ENCODE measurements around the gene ALDH2. TPM values are rescaled to one million over a fixed set of nuclear protein-coding genes. Genes with fewer than 3 reads are reported as not detected.
"Not testable (repeated sequence)": the region's sequence is repeated elsewhere in the genome, so short reads cannot be mapped to it uniquely, and the experiment has no call there.

Gene ALDH2
- total RNA-seq, 2 experiments from 2014 or later = 0.25 to 1.3 TPM

DNA sequence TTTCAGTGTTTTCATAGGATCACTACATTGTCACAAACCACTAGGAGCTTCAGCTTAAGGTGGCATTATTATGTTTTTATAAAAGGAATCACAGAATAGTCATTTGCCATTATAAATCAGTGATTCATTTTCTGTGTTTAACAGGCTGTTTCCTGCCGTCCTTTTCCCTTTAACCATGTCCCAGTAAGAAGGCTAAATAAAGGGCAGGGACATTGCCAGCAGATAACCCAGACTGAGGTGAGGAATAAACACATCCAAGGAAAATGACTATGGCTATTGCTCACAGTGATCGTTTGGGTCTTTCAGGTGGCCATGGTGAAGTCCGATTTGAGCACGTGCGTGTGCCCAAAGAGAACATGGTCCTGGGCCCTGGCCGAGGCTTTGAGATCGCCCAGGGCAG lies 17.9 kb upstream of the ALDH2 start:
- DNase-seq = no peak
- Mint-ChIP-seq H3K27me3 (no peaks in the 10 kb centered on the region), H3K27ac (no peak overlapping the region), H3K36me3 (ENCODE audit: low read depth) (peaks cover 18% of the 10 kb centered on the region), H3K4me3 (no peak overlapping the region), H3K9me3 (no peaks in the 10 kb centered on the region), H3K4me1 (no peaks in the 10 kb centered on the region)
- CTCF ChIA-PET = no interaction called here
- POLR2A ChIA-PET = interaction anchor here (0.7 kb wide), 1 partner anchor 93 kb away, joined by 3 read pairs; the partner anchor contains the start of gene MAPKAPK5

- ChIA-PET POLR2A (no interaction called here), CTCF (no interaction called here)
- Mint-ChIP-seq H3K27ac (no peak overlapping the region), H3K9me3 (no peaks in the 10 kb centered on the region), H3K36me3 (ENCODE audit: low read depth) (peaks cover 18% of the 10 kb centered on the region), H3K4me3 (no peak overlapping the region), H3K27me3 (no peaks in the 10 kb centered on the region), H3K4me1 (no peaks in the 10 kb centered on the region)
- DNase-seq = no peak
These were observed 17.3 kb upstream of the ALDH2 start for GRCh38 chr12:111749391-111749790.

GRCh38 chr12:111753144-111753881 lies 13.4 kb upstream of the ALDH2 start:
- H3K4me1 Mint-ChIP-seq = peaks cover 12% of the 10 kb centered on the region
- no peak for DNase-seq
- H3K36me3 Mint-ChIP-seq (ENCODE audit: low read depth) = peaks cover 4% of the 10 kb centered on the region
- ChIA-PET POLR2A (no interaction called here), CTCF (interaction anchor here (0.5 to 2.5 kb wide), 4 partner anchors 59 to 322 kb away, joined by 3 to 18 read pairs (median 4); no protein-coding TSS in a partner anchor)
- H3K4me3 Mint-ChIP-seq = no peak overlapping the region
- H3K27ac Mint-ChIP-seq = no peak overlapping the region
- H3K9me3 Mint-ChIP-seq = no peaks in the 10 kb centered on the region
- no peaks in the 10 kb centered on the region for H3K27me3 Mint-ChIP-seq

GRCh38 chr12:111754671-111755070 lies 12.1 kb upstream of the ALDH2 start:
- H3K27ac Mint-ChIP-seq = no peak overlapping the region
- peaks cover 12% of the 10 kb centered on the region for H3K4me1 Mint-ChIP-seq
- no peak overlapping the region for H3K4me3 Mint-ChIP-seq
- no peaks in the 10 kb centered on the region for H3K9me3 Mint-ChIP-seq
- no peaks in the 10 kb centered on the region for H3K36me3 Mint-ChIP-seq (ENCODE audit: low read depth)
- DNase-seq = no peak
- peaks cover 1% of the 10 kb centered on the region for H3K27me3 Mint-ChIP-seq
- ChIA-PET POLR2A (interaction anchor here (0.7 to 1.2 kb wide), 2 partner anchors 69 to 485 kb away, joined by 3 to 4 read pairs; partner anchors contain the start of genes ACAD10 and BRAP), CTCF (interaction anchor here (0.9 to 2.5 kb wide), 2 partner anchors 58 to 60 kb away, joined by 5 to 18 read pairs; no protein-coding TSS in a partner anchor)

GRCh38 chr12:111756196-111756595 lies 10.5 kb upstream of the ALDH2 start:
- POLR2A ChIA-PET = no interaction called here
- Mint-ChIP-seq H3K4me3 (no peak overlapping the region), H3K36me3 (ENCODE audit: low read depth) (no peaks in the 10 kb centered on the region), H3K27me3 (peaks cover 5% of the 10 kb centered on the region), H3K27ac (no peak overlapping the region), H3K4me1 (peaks cover 12% of the 10 kb centered on the region), H3K9me3 (no peaks in the 10 kb centered on the region)
- CTCF ChIA-PET = no interaction called here
- DNase-seq = no peak

DNA sequence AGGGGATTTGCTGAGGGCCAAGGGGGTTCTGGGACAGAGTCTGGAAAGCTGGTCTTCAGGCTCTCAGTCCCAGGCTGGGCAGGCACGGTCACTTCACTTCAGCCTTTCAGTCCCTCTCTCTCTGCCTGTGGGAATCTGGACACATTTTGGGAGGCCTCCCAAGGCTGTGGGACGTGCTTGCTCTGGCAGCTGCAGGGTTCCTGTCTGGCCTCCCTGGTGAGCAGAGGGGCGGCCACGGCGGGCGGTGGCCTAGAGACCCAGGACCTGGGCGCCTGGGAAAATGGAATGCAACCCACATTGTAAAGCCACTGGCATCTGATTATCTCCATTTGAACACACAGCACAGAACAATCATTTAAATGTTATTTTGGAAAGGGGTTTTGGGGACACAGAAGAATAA lies 10.1 kb upstream of the ALDH2 start:
- peaks cover 5% of the 10 kb centered on the region for H3K27me3 Mint-ChIP-seq
- CTCF ChIA-PET = interaction anchor here (0.9 kb wide), 1 partner anchor 56 kb away, joined by 3 read pairs; no protein-coding TSS in a partner anchor
- H3K27ac Mint-ChIP-seq = no peak overlapping the region
- no peak overlapping the region for H3K4me3 Mint-ChIP-seq
- no peak for DNase-seq
- no peaks in the 10 kb centered on the region for H3K36me3 Mint-ChIP-seq (ENCODE audit: low read depth)
- no peaks in the 10 kb centered on the region for H3K9me3 Mint-ChIP-seq
- peaks cover 12% of the 10 kb centered on the region for H3K4me1 Mint-ChIP-seq
- POLR2A ChIA-PET = interaction anchor here (1.4 kb wide), 1 partner anchor 10 kb away, joined by 3 read pairs; no protein-coding TSS in a partner anchor

DNA sequence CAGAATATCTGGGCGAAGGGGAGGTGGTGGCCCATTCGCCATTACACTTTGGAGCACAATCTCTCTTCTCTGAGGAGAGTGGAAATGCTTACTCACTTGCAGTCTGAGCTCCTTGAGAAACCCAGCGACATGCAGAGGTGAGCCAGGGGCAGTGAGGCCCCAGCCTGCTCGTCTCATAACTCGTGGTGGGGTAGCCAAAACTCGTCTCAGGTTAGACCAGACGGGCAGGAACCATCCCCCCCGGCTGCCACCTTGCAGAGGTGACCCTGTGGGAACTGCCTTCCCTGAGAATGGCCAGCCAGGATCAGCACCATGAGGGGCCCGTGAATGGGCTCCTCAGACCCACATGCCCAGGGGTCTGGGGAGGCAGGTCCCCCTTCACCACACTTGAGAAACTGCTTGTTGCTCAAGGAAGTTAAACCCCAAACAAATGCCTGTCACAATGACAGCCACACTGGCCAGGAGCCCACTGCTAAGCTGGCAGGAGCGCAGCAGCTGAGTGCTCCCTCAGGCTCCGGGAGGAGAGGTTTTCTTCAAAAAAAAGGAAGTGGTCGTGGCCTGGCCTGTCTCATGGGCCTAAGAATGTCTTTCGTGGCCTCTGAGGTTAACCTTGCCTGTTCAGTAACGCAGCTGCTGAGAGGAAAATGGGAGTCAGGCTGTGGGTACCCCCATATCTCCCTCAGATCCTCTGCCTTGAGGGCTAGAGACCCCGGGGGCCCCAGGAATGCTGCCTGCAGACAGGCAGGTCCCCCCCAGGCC lies 9.2 kb upstream of the ALDH2 start:
- no peaks in the 10 kb centered on the region for H3K9me3 Mint-ChIP-seq
- H3K4me1 Mint-ChIP-seq = peaks cover 12% of the 10 kb centered on the region
- CTCF ChIA-PET = interaction anchor here (0.9 kb wide), 1 partner anchor 55 kb away, joined by 3 read pairs; no protein-coding TSS in a partner anchor
- H3K27ac Mint-ChIP-seq = no peak overlapping the region
- H3K27me3 Mint-ChIP-seq = peaks cover 10% of the 10 kb centered on the region
- no peaks in the 10 kb centered on the region for H3K36me3 Mint-ChIP-seq (ENCODE audit: low read depth)
- POLR2A ChIA-PET = interaction anchor here (1.4 kb wide), 1 partner anchor 11 kb away, joined by 3 read pairs; no protein-coding TSS in a partner anchor
- no peak for DNase-seq
- H3K4me3 Mint-ChIP-seq = no peak overlapping the region

DNA sequence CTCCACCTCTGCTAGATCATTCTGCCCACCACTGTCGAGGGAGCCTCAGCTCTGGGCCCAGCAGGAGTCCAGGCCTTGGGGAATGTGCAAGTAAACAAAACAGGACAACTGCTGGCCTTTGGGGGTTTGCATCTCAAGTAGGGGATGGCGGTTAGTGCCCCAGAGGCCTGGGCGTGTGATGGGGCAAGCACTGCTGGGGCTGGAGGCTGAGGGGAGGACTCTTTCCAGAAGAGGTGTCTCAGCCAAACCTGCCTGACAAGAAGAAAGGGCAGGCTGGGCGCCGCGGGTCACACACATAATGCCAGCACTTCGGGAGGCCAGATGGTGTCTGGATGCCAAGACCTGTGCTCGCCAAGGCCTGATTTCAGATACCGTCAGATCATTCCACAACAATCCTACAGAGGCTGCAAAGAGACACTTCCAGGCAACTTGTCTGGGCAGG lies 8.6 kb upstream of the ALDH2 start:
- H3K4me3 Mint-ChIP-seq = no peak overlapping the region
- peaks cover 16% of the 10 kb centered on the region for H3K27me3 Mint-ChIP-seq
- POLR2A ChIA-PET = interaction anchor here (1.4 kb wide), 1 partner anchor 12 kb away, joined by 3 read pairs; no protein-coding TSS in a partner anchor
- no peaks in the 10 kb centered on the region for H3K9me3 Mint-ChIP-seq
- DNase-seq = no peak
- CTCF ChIA-PET = no interaction called here
- peaks cover 12% of the 10 kb centered on the region for H3K4me1 Mint-ChIP-seq
- H3K27ac Mint-ChIP-seq = no peak overlapping the region
- H3K36me3 Mint-ChIP-seq (ENCODE audit: low read depth) = no peaks in the 10 kb centered on the region

DNA sequence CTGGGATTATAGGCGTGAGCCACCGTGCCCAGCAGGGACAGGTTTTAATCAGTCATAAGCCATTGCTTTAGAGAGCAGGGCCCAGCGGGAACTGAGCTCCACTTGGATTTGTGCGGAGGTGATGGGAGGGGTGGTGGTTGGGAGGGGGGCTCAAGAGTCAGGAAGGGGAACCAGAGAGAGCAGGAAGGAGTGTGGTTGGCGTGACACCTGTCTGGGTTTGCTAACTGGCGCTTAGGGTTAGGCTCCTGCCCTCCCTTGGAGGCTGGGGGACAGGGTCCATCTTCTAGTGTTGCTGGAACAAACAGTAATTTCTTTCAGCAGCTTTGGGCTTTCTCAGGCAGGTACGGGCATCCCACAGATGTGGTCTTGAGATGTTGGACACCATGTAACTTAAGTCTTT lies 7.5 kb upstream of the ALDH2 start:
- Mint-ChIP-seq H3K27ac (no peak overlapping the region), H3K4me1 (peaks cover 13% of the 10 kb centered on the region), H3K4me3 (no peak overlapping the region), H3K9me3 (no peaks in the 10 kb centered on the region), H3K27me3 (peaks cover 22% of the 10 kb centered on the region), H3K36me3 (ENCODE audit: low read depth) (no peaks in the 10 kb centered on the region)
- ChIA-PET CTCF (no interaction called here), POLR2A (no interaction called here)
- DNase-seq = no peak

- CTCF ChIA-PET = no interaction called here
- Mint-ChIP-seq H3K9me3 (no peaks in the 10 kb centered on the region), H3K4me3 (no peak overlapping the region), H3K4me1 (peaks cover 15% of the 10 kb centered on the region), H3K27me3 (peaks cover 26% of the 10 kb centered on the region), H3K27ac (no peak overlapping the region), H3K36me3 (ENCODE audit: low read depth) (no peaks in the 10 kb centered on the region)
- DNase-seq = no peak
- POLR2A ChIA-PET = no interaction called here
These were observed 6.7 kb upstream of the ALDH2 start for GRCh38 chr12:111759991-111760390.

- POLR2A ChIA-PET = no interaction called here
- Mint-ChIP-seq H3K36me3 (ENCODE audit: low read depth) (no peaks in the 10 kb centered on the region), H3K4me1 (peaks cover 15% of the 10 kb centered on the region), H3K9me3 (no peaks in the 10 kb centered on the region), H3K4me3 (no peak overlapping the region), H3K27ac (no peak overlapping the region), H3K27me3 (peaks cover 34% of the 10 kb centered on the region)
- DNase-seq = no peak
- CTCF ChIA-PET = no interaction called here
These were observed 5.6 kb upstream of the ALDH2 start for GRCh38 chr12:111761099-111761498.

GRCh38 chr12:111761706-111762105 lies 5.0 kb upstream of the ALDH2 start:
- Mint-ChIP-seq H3K36me3 (ENCODE audit: low read depth) (peaks cover 3% of the 10 kb centered on the region), H3K27ac (no peak overlapping the region), H3K4me3 (no peak overlapping the region), H3K4me1 (peaks cover 19% of the 10 kb centered on the region), H3K27me3 (peaks cover 38% of the 10 kb centered on the region), H3K9me3 (peaks cover 2% of the 10 kb centered on the region)
- DNase-seq = no peak
- ChIA-PET POLR2A (no interaction called here), CTCF (no interaction called here)

GRCh38 chr12:111763552-111763951 lies 3.2 kb upstream of the ALDH2 start:
- Mint-ChIP-seq H3K4me1 (peaks cover 14% of the 10 kb centered on the region), H3K27me3 (peaks cover 50% of the 10 kb centered on the region)
- POLR2A ChIA-PET; H3K9me3 Mint-ChIP-seq; H3K4me3 Mint-ChIP-seq; H3K27ac Mint-ChIP-seq; DNase-seq; CTCF ChIA-PET; H3K36me3 Mint-ChIP-seq (ENCODE audit: low read depth): not testable (repeated sequence)
